Measurements from ENCODE around the gene SPAG4. TPM values are rescaled to one million over a fixed set of nuclear protein-coding genes. Genes with fewer than 3 reads are reported as not detected.

The SPAG4 gene
- total RNA-seq, 6 donors from 2014 or later, result 2.7 to 48.2 (median 4.8) TPM

GRCh38 chr20:35611482-35611881 lies 4.1 kb upstream of the SPAG4 start:
- DNase-seq, result no peak
- no peaks in the 10 kb centered on the region for H3K27me3 ChIP-seq
- 91 to 100% methylated on average over 2 of the region's 2 CpGs for WGBS, 2 donors
- no peak overlapping the region for H3K27ac ChIP-seq
- no peak overlapping the region for H3K4me3 ChIP-seq
- TF ChIP-seq POLR2A (IDR thresholded peaks at IDR 0.05) (no peak), CTCF (IDR thresholded peaks at IDR 0.05) (no peak), POLR2AphosphoS5 (IDR thresholded peaks at IDR 0.05) (no peak), EP300 (IDR thresholded peaks at IDR 0.05) (no peak)
- H3K9me3 ChIP-seq, result no peaks in the 10 kb centered on the region
- ATAC-seq (ENCODE audit: low FRiP score in 2 of 2), result no peak
- no peaks in the 10 kb centered on the region for H3K36me3 ChIP-seq
- H3K4me1 ChIP-seq, result peaks cover 6 to 9% (median 7%) of the 10 kb centered on the region in 4 donors

GRCh38 chr20:35616465-35617396 lies 1.1 kb downstream of the SPAG4 start:
- Histone ChIP-seq H3K9me3 (no peaks in the 10 kb centered on the region), H3K4me3 (peak overlapping the region; percentile 57 to 65 (median 62)), H3K4me1 (peaks cover 32 to 43% (median 37%) of the 10 kb centered on the region in 4 donors), H3K27me3 (no peaks in the 10 kb centered on the region), H3K36me3 (no peaks in the 10 kb centered on the region), H3K27ac (peak overlapping the region; percentile 73 to 96 (median 88))
- DNase-seq (peak; percentile 93 to 100), ATAC-seq (ENCODE audit: low FRiP score in 2 of 2) (peak; percentile 76 to 82)
- peak in 3 of 4 donors; percentile 39 to 74 (median 68) for TF ChIP-seq POLR2A (IDR thresholded peaks at IDR 0.05)
- TF ChIP-seq CTCF (IDR thresholded peaks at IDR 0.05), result no peak
- TF ChIP-seq EP300 (IDR thresholded peaks at IDR 0.05), result peak in 1 of 4 donors; percentile 49
- TF ChIP-seq POLR2AphosphoS5 (IDR thresholded peaks at IDR 0.05), result peak in 1 of 2 donors; percentile 85
- WGBS, 2 donors, result 6% methylated on average over 29 to 43 of the region's 57 CpGs

- peak; percentile 1 to 4 for ATAC-seq (ENCODE audit: low FRiP score in 2 of 2)
- no peaks in the 10 kb centered on the region for H3K27me3 ChIP-seq
- peak overlapping the region; percentile 73 to 96 (median 88) for H3K27ac ChIP-seq
- TF ChIP-seq EP300 (IDR thresholded peaks at IDR 0.05) (no peak), POLR2AphosphoS5 (IDR thresholded peaks at IDR 0.05) (no peak), CTCF (IDR thresholded peaks at IDR 0.05) (peak; percentile 16 to 44 (median 30)), POLR2A (IDR thresholded peaks at IDR 0.05) (no peak)
- DNase-seq, result peak; percentile 56 to 66
- H3K4me1 ChIP-seq, result peaks cover 32 to 43% (median 37%) of the 10 kb centered on the region in 4 donors
- H3K36me3 ChIP-seq, result peaks cover 0 to 6% (median 0%) of the 10 kb centered on the region in 4 donors
- peak overlapping the region; percentile 57 to 65 (median 62) for H3K4me3 ChIP-seq
- 16 to 18% methylated on average over 15 to 17 of the region's 22 CpGs for WGBS, 2 donors
- H3K9me3 ChIP-seq, result no peaks in the 10 kb centered on the region
These were observed 2.0 kb downstream of the SPAG4 start for GRCh38 chr20:35617397-35618262.

GRCh38 chr20:35618263-35619131 lies 2.9 kb downstream of the SPAG4 start:
- ATAC-seq (ENCODE audit: low FRiP score in 2 of 2) (no peak), DNase-seq (peak; percentile 40 to 74)
- TF ChIP-seq POLR2AphosphoS5 (IDR thresholded peaks at IDR 0.05), result no peak
- TF ChIP-seq POLR2A (IDR thresholded peaks at IDR 0.05), result no peak
- TF ChIP-seq EP300 (IDR thresholded peaks at IDR 0.05), result no peak
- no peak for TF ChIP-seq CTCF (IDR thresholded peaks at IDR 0.05)
- Histone ChIP-seq H3K36me3 (peaks cover 0 to 10% (median 0%) of the 10 kb centered on the region in 4 donors), H3K4me3 (peak overlapping the region; percentile 30 to 65 (median 51)), H3K4me1 (peaks cover 32 to 43% (median 37%) of the 10 kb centered on the region in 4 donors), H3K9me3 (no peaks in the 10 kb centered on the region), H3K27me3 (no peaks in the 10 kb centered on the region), H3K27ac (peak overlapping the region in 3 of 4 donors; percentile 28 to 96 (median 38))
- WGBS, 2 donors, result 12 to 20% methylated on average over 25 to 28 of the region's 35 CpGs
